IPS DF 6.9 (cell line): ENCODE results near the gene MORN5.
A peak's percentile ranks its signal among the peaks of the same experiment; 100 is the strongest.

ENCODE experiments used
- DNase-seq: peaks from one replicate; pipeline ENCODE4 v3.0.0-alpha.2; 2013; ENCODE audit warnings: low read depth, low spot score
- H3K27ac ChIP-seq: one replicate; pipeline ENCODE4 v1.5.1; 2013; ENCODE audit warnings: low read length, control low read depth
- H3K27me3 ChIP-seq: 2 replicates; pipeline ENCODE4 v1.6.1; 2013; ENCODE audit warnings: mild to moderate bottlenecking, low read length; ENCODE audit not compliant: control insufficient read depth, insufficient read depth
- H3K36me3 ChIP-seq: 2 replicates; pipeline ENCODE4 v1.6.1; 2013; ENCODE audit warnings: low read length; ENCODE audit not compliant: control insufficient read depth, insufficient read depth
- H3K4me1 ChIP-seq: 2 replicates; pipeline ENCODE4 v1.6.1; 2013; ENCODE audit warnings: low read length; ENCODE audit not compliant: control insufficient read depth, insufficient read depth
- H3K4me3 ChIP-seq: 2 replicates; pipeline ENCODE4 v1.5.1; 2013; ENCODE audit warnings: mild to moderate bottlenecking, low read length
- H3K9me3 ChIP-seq: 2 replicates; pipeline ENCODE4 v1.6.1; 2013; ENCODE audit warnings: low read length, inconsistent platforms; ENCODE audit not compliant: control insufficient read depth, insufficient read depth
- WGBS: extraction: QIAGEN DNeasy Blood & Tissue Kit; methylation state at CpG from one replicate; pipeline ENCODE4 v1.1.7; 2013; ENCODE audit warnings: mixed read lengths, missing lambda C conversion rate; ENCODE audit not compliant: insufficient read length, insufficient coverage; 5-methylcytosine and 5-hydroxymethylcytosine counted together

The MORN5 gene

GRCh38 chr9:122221183-122221811 is 61.6 kb downstream of the MORN5 start:
- no peak for DNase-seq
- H3K9me3 ChIP-seq, result no peaks in the 10 kb centered on the region
- no peaks in the 10 kb centered on the region for H3K36me3 ChIP-seq
- no CpG with 5 or more reads among the region's 27 CpGs for WGBS
- H3K4me3 ChIP-seq, result peak overlapping the region; percentile 35; the same call in 1 of the 2 replicates
- H3K27ac ChIP-seq, result no peak overlapping the region
- H3K4me1 ChIP-seq, result peaks cover 12% of the 10 kb centered on the region
- peaks cover 94% of the 10 kb centered on the region for H3K27me3 ChIP-seq

- no peak overlapping the region for H3K4me3 ChIP-seq
- WGBS, result no CpG with 5 or more reads among the region's 5 CpGs
- no peak overlapping the region for H3K27ac ChIP-seq
- no peak for DNase-seq
- peaks cover 94% of the 10 kb centered on the region for H3K27me3 ChIP-seq
- H3K4me1 ChIP-seq, result peaks cover 11% of the 10 kb centered on the region
- no peaks in the 10 kb centered on the region for H3K9me3 ChIP-seq
- H3K36me3 ChIP-seq, result no peaks in the 10 kb centered on the region
Observed at GRCh38 chr9:122222791-122223190, 63.1 kb downstream of the MORN5 start.

- no peak overlapping the region for H3K27ac ChIP-seq
- no peak for DNase-seq
- no CpG with 5 or more reads among the region's 5 CpGs for WGBS
- H3K9me3 ChIP-seq, result no peaks in the 10 kb centered on the region
- H3K36me3 ChIP-seq, result no peaks in the 10 kb centered on the region
- H3K27me3 ChIP-seq, result peaks cover 93% of the 10 kb centered on the region
- H3K4me1 ChIP-seq, result peaks cover 11% of the 10 kb centered on the region
- no peak overlapping the region for H3K4me3 ChIP-seq
Observed at GRCh38 chr9:122223435-122223834, 63.7 kb downstream of the MORN5 start.

GRCh38 chr9:122225312-122226141 is 65.8 kb downstream of the MORN5 start:
- Histone ChIP-seq H3K4me1 (peaks cover 7% of the 10 kb centered on the region), H3K27me3 (peaks cover 91% of the 10 kb centered on the region), H3K4me3 (no peak overlapping the region; the same call in 1 of the 2 replicates), H3K27ac (no peak overlapping the region), H3K9me3 (no peaks in the 10 kb centered on the region), H3K36me3 (no peaks in the 10 kb centered on the region)
- DNase-seq, result no peak
- WGBS, result no CpG with 5 or more reads among the region's 51 CpGs

- Histone ChIP-seq H3K27me3 (peaks cover 93% of the 10 kb centered on the region), H3K27ac (no peak overlapping the region), H3K36me3 (no peaks in the 10 kb centered on the region), H3K9me3 (no peaks in the 10 kb centered on the region), H3K4me3 (no peak overlapping the region; the same call in 1 of the 2 replicates), H3K4me1 (peaks cover 5% of the 10 kb centered on the region; the same call in 1 of the 2 replicates)
- DNase-seq, result no peak
- WGBS, result no CpG with 5 or more reads among the region's 51 CpGs
Observed at GRCh38 chr9:122226142-122226757, 66.5 kb downstream of the MORN5 start.

GRCh38 chr9:122226758-122227574 is 67.3 kb downstream of the MORN5 start:
- no peak overlapping the region for H3K27ac ChIP-seq
- no CpG with 5 or more reads among the region's 59 CpGs for WGBS
- H3K36me3 ChIP-seq, result no peaks in the 10 kb centered on the region
- no peaks in the 10 kb centered on the region for H3K9me3 ChIP-seq
- H3K4me1 ChIP-seq, result peaks cover 5% of the 10 kb centered on the region; the same call in 1 of the 2 replicates
- H3K4me3 ChIP-seq, result no peak overlapping the region
- DNase-seq, result no peak
- peaks cover 88% of the 10 kb centered on the region for H3K27me3 ChIP-seq

- peaks cover 5% of the 10 kb centered on the region; the same call in 1 of the 2 replicates for H3K4me1 ChIP-seq
- no peak overlapping the region for H3K27ac ChIP-seq
- H3K4me3 ChIP-seq, result no peak overlapping the region
- no peaks in the 10 kb centered on the region for H3K36me3 ChIP-seq
- H3K27me3 ChIP-seq, result peaks cover 82% of the 10 kb centered on the region
- H3K9me3 ChIP-seq, result no peaks in the 10 kb centered on the region
- no CpG with 5 or more reads among the region's 10 CpGs for WGBS
- DNase-seq, result no peak
Observed at GRCh38 chr9:122227575-122227900, 67.8 kb downstream of the MORN5 start.

GRCh38 chr9:122228191-122228567 is 68.5 kb downstream of the MORN5 start:
- no peaks in the 10 kb centered on the region for H3K9me3 ChIP-seq
- H3K36me3 ChIP-seq, result no peaks in the 10 kb centered on the region
- H3K4me3 ChIP-seq, result peak overlapping the region; percentile 33; the same call in 1 of the 2 replicates
- no CpG with 5 or more reads among the region's 38 CpGs for WGBS
- peaks cover 5% of the 10 kb centered on the region; the same call in 1 of the 2 replicates for H3K4me1 ChIP-seq
- H3K27me3 ChIP-seq, result peaks cover 76% of the 10 kb centered on the region
- no peak overlapping the region for H3K27ac ChIP-seq
- DNase-seq, result no peak

GRCh38 chr9:122228568-122229484 is 69.1 kb downstream of the MORN5 start, which contains the start of gene LHX6:
LHX6 (minus strand) TSS chr9:122228957; CDS start chr9:122228740, 217 bp downstream.
- no peak for DNase-seq
- H3K27ac ChIP-seq, result no peak within 1 kb of the TSS
- no CpG with 5 or more reads among the region's 70 CpGs for WGBS
- peaks cover 5% of the 10 kb centered on the region; the same call in 1 of the 2 replicates for H3K4me1 ChIP-seq
- H3K4me3 ChIP-seq, result peak within 1 kb of the TSS; percentile 33; the same call in 1 of the 2 replicates
- H3K9me3 ChIP-seq, result no peaks in the 10 kb centered on the region
- no peaks in the 10 kb centered on the region for H3K36me3 ChIP-seq
- H3K27me3 ChIP-seq, result peaks cover 70% of the 10 kb centered on the region
